Activated CD4-positive, CD25-positive, alpha-beta regulatory T cell (primary cell): ENCODE data around the gene KCNAB1.
"Not testable (repeated sequence)": the region's sequence is repeated elsewhere in the genome, so short reads cannot be mapped to it uniquely, and the experiment has no call there.

Experiments
- DNase-seq, 4 experiments: peaks; one replicate each; lab custom pipeline; 2025; lab: John Stamatoyannopoulos, UW

KCNAB1 gene

DNA sequence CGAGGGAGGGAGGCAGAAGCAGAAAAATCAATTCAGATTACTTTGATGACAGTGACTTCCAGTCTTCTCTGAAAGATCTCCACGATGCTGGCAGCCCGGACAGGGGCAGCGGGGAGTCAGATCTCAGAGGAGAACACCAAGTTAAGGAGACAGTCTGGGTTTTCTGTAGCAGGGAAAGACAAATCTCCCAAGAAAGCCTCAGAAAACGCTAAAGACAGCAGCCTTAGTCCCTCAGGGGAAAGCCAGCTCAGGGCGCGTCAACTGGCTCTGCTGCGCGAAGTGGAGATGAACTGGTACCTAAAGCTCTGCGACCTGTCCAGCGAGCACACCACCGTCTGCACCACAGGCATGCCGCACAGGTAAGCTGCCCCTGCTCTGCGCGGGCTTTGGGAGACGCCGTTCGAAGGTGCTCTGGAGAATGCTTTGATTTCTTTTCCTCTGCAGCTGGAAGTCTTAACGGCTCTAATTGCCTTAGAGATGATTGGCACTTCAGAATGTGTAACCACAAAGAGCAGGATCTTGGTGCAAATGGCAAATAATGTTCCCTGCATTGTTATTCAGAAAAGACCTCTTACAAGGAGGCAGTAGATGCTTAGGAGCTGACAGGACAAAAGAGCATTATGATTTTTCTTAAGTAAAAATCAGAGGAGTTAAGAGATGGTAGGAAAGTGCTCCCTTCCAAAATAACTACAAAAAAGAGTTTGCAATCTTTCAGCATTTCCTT is at the start of gene KCNAB1:
KCNAB1 (plus strand) TSS at position 51 of the 724 bp plus-strand sequence.
- no peak for DNase-seq

- no peak for DNase-seq
Measured at GRCh38 chr3:156071031-156071430, 49.3 kb upstream of the KCNAB1 start.

DNA sequence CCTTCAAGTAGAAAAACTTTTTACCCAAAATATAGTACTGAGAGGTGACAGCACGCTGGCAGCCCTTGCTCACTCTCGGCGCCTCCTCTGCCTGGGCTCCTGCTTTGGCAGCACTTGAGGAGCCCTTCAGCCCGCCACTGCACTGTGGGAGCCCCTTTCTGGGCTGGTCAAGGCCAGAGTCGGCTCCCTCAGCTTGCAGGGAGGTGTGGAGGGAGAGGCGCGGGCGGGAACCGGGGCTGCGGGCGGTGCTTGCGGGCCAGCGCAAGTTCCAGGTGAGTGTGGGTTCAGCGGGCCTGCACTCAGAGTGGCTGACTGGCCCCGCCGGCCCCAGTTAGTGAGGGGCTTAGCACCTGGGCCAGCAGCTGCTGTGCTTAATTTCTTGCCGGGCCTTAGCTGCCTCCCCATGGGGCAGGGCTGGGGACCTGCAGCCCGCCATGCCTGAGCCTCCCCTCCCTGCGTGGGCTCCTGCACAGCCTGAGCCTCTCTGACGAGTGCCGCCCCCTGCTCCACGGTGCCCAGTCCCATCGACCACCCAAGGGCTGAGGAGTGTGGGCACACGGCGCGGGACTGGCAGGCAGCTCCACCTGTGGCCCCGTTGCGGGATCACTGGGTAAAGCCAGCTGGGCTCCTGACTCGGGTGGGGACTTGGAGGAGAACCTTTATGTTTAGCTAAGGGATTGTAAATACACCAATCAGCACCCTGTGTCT is 47.3 kb upstream of the KCNAB1 start:
- DNase-seq = not testable (repeated sequence)

DNA sequence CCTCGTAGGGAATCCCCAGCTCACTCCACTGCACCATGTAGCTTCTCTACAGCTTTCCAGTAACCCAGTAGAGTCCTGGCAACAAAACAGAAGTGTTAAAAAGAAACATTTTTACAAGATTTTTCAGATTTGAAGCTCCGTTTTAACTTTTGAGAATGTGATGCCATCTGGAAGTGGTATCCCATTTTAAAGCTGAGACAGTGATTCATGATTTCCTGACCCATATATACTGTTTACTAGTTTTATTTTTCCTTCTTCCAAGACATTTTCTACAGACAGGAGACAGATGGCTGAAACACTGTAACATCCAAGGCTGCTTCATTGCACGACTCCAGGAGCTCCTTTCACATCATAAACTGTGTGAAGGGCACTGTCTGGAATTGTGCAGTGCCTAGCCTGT is 30.3 kb upstream of the KCNAB1 start:
- DNase-seq = no peak

GRCh38 chr3:156093964-156094363 is 26.4 kb upstream of the KCNAB1 start:
- no peak for DNase-seq

GRCh38 chr3:156094391-156094790 is 26.0 kb upstream of the KCNAB1 start:
- DNase-seq = no peak

DNA sequence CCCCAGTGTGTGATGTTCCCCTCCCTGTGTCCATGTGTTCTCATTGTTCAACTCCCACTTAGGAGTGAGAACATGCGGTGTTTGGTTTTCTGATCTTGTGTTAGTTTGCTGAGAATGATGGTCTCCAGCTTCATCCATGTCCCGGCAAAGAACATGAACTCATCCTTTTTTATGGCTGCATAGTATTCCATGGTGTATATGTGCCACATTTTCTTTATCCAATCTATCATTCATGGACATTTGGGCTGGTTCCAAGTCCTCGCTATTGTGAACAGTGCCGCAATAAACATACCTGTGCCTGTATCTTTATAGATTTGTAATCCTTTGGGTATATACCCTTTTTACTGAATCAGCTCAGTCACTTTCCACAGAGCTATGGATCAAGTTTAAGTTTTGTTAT is 24.7 kb upstream of the KCNAB1 start:
- not testable (repeated sequence) for DNase-seq

GRCh38 chr3:156098437-156099035 is 21.8 kb upstream of the KCNAB1 start:
- no peak for DNase-seq

GRCh38 chr3:156099348-156099747 is 21.0 kb upstream of the KCNAB1 start:
- DNase-seq = not testable (repeated sequence)

GRCh38 chr3:156099984-156100383 is 20.4 kb upstream of the KCNAB1 start:
- not testable (repeated sequence) for DNase-seq

- no peak for DNase-seq
Measured at GRCh38 chr3:156102267-156102931, 18.0 kb upstream of the KCNAB1 start.

DNA sequence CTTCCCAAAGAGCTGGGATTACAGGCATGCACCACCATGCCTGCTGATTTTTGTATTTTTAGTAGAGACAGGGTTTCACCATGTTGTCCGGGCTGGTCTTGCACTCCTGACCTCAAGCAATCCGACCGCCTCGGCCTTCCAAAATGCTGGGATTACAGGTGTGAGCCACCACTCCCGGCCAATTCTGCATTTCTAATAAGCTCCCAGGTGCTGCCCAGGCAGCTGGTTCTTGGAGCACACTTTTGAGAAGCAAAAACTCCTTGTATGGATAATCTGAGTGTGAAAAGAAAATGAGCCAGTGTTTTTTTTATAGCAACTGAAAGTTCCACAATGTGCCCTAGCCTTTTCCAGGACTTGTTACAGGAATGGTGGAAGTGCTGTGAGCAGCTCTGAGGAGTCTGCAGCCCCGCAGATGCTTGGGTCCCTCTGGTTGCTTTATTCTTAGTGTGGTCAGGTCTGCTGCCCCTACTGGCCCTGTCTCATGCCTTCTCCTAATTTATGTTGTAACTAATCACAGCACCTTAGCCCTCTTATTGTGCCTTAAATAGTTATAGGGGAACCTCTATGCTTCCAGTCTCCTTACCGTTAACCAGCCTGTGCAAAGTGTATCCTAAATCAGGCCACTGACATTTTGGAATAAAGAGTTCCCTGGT is 13.5 kb upstream of the KCNAB1 start:
- DNase-seq = no peak

- no peak for DNase-seq
Measured at GRCh38 chr3:156107504-156107903, 12.9 kb upstream of the KCNAB1 start.

GRCh38 chr3:156108616-156109015 is 11.8 kb upstream of the KCNAB1 start:
- no peak for DNase-seq

DNA sequence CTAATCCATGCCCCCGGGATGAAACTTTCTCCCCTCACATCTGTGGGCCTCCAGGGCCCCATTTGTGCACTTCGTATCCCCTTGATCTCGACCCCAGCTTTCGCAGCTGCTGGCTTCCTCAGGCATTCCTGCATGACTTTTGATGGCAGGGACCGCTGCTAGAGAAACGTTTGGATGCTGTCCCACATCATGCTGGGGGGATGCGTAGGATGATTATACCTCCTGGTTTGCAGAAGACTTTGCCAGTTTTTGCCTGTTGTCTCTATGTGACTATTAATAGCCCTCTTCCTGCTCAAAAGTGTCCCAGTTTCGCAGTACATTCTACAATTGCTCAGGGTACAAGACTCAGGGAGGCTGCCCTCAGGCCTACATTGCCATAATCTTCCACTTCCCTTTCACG is 10.4 kb upstream of the KCNAB1 start:
- DNase-seq = no peak

GRCh38 chr3:156126467-156126866 is 6.1 kb downstream of the KCNAB1 start:
- DNase-seq = no peak

GRCh38 chr3:156131241-156131640 is 10.9 kb downstream of the KCNAB1 start:
- DNase-seq = no peak

DNA sequence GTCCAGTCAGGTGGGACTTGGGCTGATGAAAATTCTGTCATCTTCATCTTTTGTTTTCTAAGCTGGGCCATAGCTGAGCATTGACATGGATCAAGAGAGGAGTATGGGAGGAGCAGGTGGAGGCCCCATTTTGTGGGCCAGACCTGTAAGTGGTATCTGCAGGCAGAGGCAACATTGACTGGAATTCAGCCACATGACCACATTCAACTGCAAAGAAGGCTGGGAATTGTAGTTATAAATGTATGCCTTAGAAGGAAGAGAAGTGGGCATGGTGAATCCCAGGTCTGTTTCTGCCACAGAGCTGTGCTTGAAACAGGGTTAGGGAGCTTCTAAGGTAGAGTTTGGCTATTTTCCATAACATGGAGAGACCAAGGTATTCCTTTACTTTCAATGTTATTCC is 11.4 kb downstream of the KCNAB1 start:
- DNase-seq = no peak

DNA sequence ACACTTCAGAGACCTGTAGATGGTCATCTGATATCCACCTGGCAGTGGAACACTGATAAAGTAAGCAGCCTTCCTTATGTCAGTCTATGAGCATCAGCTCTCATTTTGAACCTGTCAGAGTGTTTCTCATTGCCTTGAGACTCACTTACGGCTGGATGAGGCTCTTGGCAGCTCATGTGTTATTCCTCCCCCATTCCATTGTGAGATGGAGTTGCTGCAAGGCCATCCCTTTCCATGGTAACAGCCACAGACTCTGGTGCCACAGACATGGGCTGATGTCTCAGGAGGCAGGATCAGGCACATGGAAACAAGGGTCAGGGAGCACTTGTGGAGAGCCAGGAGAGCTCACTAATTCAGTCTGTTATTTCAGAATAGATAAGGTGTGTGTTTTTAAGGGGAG is 11.9 kb downstream of the KCNAB1 start:
- no peak for DNase-seq

DNA sequence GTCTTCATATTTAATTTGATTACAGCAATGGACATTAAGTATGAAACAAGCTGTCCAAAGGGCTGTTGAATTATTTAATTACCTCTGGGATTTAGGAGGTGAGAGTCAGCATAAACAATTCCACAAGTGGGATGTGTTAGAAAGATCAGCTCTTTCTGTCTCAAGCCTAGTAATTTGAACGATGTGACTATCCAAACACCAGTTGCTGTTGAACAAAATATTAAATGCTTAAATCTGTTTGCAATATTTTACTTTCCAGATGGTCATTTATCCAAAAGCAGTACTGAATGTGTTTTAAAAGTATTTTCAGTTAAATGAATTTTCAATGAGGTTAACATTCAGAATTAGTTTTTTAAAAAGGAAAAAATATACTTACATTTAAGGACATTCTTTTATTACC is 12.7 kb downstream of the KCNAB1 start:
- DNase-seq = no peak

- DNase-seq = no peak
Measured at GRCh38 chr3:156135921-156136638, 15.7 kb downstream of the KCNAB1 start.
